K562 (cell line): ENCODE measurements around the gene PRDM2. TPM values are rescaled to one million over a fixed set of nuclear protein-coding genes. Genes with fewer than 3 reads are reported as not detected.

Source experiments
- ELF1 ChIP-seq: fragments of 200-800 bp; sonication (Bioruptor generic); IDR thresholded peaks from 2 replicates; pipeline ENCODE4 v1.6.1; 2016; ENCODE audit warnings: missing genetic modification characterization, missing compliant biosample characterization
- FIP1L1 ChIP-seq: fragments of 200-400 bp; formaldehyde crosslinking; IDR thresholded peaks from 2 replicates; pipeline ENCODE4 v1.6.1; 2018; ENCODE audit warnings: mild to moderate bottlenecking, low read depth, low read length; ENCODE audit not compliant: poor library complexity, severe bottlenecking
- HCFC1 ChIP-seq: IDR thresholded peaks from 2 replicates; pipeline ENCODE4 v1.6.1; 2012; ENCODE audit warnings: low read depth, low read length, improper control_type of control experiment
- HDGF ChIP-seq: fragments of 450-650 bp; IDR thresholded peaks from 2 replicates; pipeline ENCODE4 v1.6.1; 2016
- HOMEZ ChIP-seq: fragments of 250-450 bp; sonication (Bioruptor Pico); IDR thresholded peaks from 2 replicates; pipeline ENCODE4 v1.4.0; 2020; ENCODE audit warnings: mild to moderate bottlenecking, moderate library complexity
- IFI16 ChIP-seq: fragments of 250-450 bp; sonication (Bioruptor Pico); IDR thresholded peaks from 2 replicates; pipeline ENCODE4 v2.1.2; 2022; ENCODE audit warnings: mild to moderate bottlenecking, inconsistent platforms
- KLF6 ChIP-seq: fragments of 250-450 bp; sonication (Bioruptor Pico); IDR thresholded peaks from 2 replicates; pipeline ENCODE4 v1.4.0; 2020; ENCODE audit warnings: mild to moderate bottlenecking, moderate library complexity, borderline replicate concordance
- MTF1 ChIP-seq: fragments of 250-450 bp; sonication (Bioruptor Pico); IDR thresholded peaks from 2 replicates; pipeline ENCODE4 v1.9.0; 2021; ENCODE audit warnings: moderate library complexity, mild to moderate bottlenecking, inconsistent platforms, borderline replicate concordance
- RAD21 ChIP-seq, 2 experiments: fragments of 250-450 bp in 1 of 2; fragments of 450-650 bp in 1 of 2; sonication (Bioruptor Pico) in 1 of 2; formaldehyde crosslinking in 1 of 2; IDR thresholded peaks in 1 of 2; conservative IDR thresholded peaks in 1 of 2; 2 replicates each; pipeline versions ENCODE4 v1.4.0 to v1.8.0; 2020 to 2022; ENCODE audit warnings: mild to moderate bottlenecking in 2 of 2, moderate library complexity in 1 of 2
- RREB1 ChIP-seq: fragments of 250-450 bp; sonication (Bioruptor Pico); IDR thresholded peaks from 2 replicates; pipeline ENCODE4 v1.4.0; 2020
- STAG1 ChIP-seq: sonication (generic); formaldehyde crosslinking; IDR thresholded peaks from 2 replicates; pipeline ENCODE4 v1.5.0; 2020; ENCODE audit warnings: missing genetic modification reagents, borderline replicate concordance
- XRCC5 ChIP-seq: fragments of 200-400 bp; formaldehyde crosslinking; IDR thresholded peaks from 2 replicates; pipeline ENCODE4 v1.6.1; 2017; ENCODE audit warnings: low read depth, mild to moderate bottlenecking, low read length
- ZNF253 ChIP-seq: fragments of 250-450 bp; sonication (Bioruptor Pico); conservative IDR thresholded peaks from 2 replicates; pipeline ENCODE4 v1.6.1; 2021; ENCODE audit warnings: mild to moderate bottlenecking
- ZNF507 ChIP-seq: conservative IDR thresholded peaks from 2 replicates; pipeline ENCODE4 v1.6.1; 2017; ENCODE audit warnings: missing genetic modification characterization, missing compliant biosample characterization
- ZNF695 ChIP-seq: fragments of 450-650 bp; formaldehyde crosslinking; IDR thresholded peaks from 2 replicates; pipeline ENCODE4 v1.4.0; 2020; ENCODE audit warnings: mild to moderate bottlenecking, moderate library complexity
- polyA plus RNA-seq, 8 experiments: library from polyadenylated mRNA; depleted of rRNA in 4 of 8; stranded (reverse) in 5 of 8; unstranded in 3 of 8; fragments of >200 nt; fragmentation: Nextera tagmentation in 2 of 8; fragmentation: Illumina TruSeq in 1 of 8; extraction: Ambion mirVana in 2 of 8; extraction: Trizol in 1 of 8; gene quantifications; 2 replicates each; pipeline versions ENCODE4 v1.2.1 to v1.2.3, GENCODE V29; 2011 to 2014; ENCODE audit warnings: inconsistent platforms in 1 of 8, missing spikeins in 1 of 8
- total RNA-seq, 7 experiments: library from RNA; depleted of rRNA in 6 of 7; stranded (reverse); fragments of >200 nt in 6 of 7; fragmentation: Illumina TruSeq in 2 of 7; extraction: Trizol in 2 of 7; gene quantifications; 2 replicates each; pipeline versions ENCODE4 v1.2.1 to v1.2.3, GENCODE V29; 2011 to 2021; ENCODE audit warnings: low replicate concordance in 1 of 7
- TF ChIP-seq, protein P1 (sequence below): fragments of 450-650 bp; formaldehyde crosslinking; IDR thresholded peaks from 2 replicates; pipeline ENCODE4 v1.4.0; 2020; ENCODE audit warnings: mild to moderate bottlenecking, moderate library complexity
- TF ChIP-seq, protein P2 (sequence below): sonication (generic); formaldehyde crosslinking; IDR thresholded peaks from 2 replicates; pipeline ENCODE4 v1.8.0; 2022; ENCODE audit warnings: mild to moderate bottlenecking, missing genetic modification reagents

The PRDM2 gene
- total and polyA plus RNA-seq, 9 of the 15 experiments (the other 6 are each of a cell fraction or from before 2014, with no cell fraction given) = 5.4 to 27.6 (median 12.5) TPM

DNA sequence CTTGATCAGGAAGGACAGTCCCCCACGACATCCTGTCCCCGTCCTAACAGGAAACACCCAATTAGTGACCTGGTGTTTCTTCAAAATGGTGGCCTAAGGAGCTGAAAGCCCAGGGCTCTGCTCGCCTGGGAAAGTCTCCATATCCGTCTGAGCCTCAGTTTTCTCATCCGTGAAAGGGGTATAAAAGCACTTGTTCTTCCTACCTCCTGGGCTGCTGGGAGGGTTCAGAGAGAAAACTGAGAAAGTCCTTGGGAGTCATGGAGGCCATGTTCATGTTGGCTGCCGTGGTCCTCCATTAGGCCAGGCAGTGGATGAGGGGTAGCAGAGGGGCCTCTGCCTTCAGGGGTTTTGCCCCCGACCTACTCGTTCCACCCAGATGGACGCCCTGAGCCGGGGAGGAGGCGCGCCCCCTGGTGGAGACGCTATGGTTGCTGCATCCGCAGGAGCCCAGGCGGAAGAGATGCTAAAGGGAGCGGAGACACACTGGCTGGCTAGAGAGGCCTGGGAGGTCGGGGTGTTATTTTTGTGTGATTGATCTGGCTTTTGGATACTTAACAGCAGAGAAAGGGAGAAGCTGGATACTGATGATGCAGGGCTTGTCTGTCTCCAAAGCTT lies 113.5 kb downstream of the PRDM2 start (continued):
- no peak for TF ChIP-seq HOMEZ (CRISPR knock-in tag)
- no peak for TF ChIP-seq RREB1 (CRISPR knock-in tag)
- no peak for TF ChIP-seq ZNF695
- TF ChIP-seq RAD21 (CRISPR knock-in tag; conservative IDR thresholded peaks at IDR 0.05 in 1 of 2, IDR thresholded peaks at IDR 0.05 in 1 of 2) = peak; percentile 36 to 80; a peak in 3 of 4 replicates
- TF ChIP-seq KLF6 (CRISPR knock-in tag) = no peak
- TF ChIP-seq ZNF253 (CRISPR knock-in tag) = no peak
- no peak for TF ChIP-seq STAG1 (CRISPR knock-in tag)
- TF ChIP-seq, protein P1, sequence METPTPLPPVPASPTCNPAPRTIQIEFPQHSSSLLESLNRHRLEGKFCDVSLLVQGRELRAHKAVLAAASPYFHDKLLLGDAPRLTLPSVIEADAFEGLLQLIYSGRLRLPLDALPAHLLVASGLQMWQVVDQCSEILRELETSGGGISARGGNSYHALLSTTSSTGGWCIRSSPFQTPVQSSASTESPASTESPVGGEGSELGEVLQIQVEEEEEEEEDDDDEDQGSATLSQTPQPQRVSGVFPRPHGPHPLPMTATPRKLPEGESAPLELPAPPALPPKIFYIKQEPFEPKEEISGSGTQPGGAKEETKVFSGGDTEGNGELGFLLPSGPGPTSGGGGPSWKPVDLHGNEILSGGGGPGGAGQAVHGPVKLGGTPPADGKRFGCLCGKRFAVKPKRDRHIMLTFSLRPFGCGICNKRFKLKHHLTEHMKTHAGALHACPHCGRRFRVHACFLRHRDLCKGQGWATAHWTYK = no peak
- TF ChIP-seq ELF1 (tag) = no peak
- TF ChIP-seq, protein P2, sequence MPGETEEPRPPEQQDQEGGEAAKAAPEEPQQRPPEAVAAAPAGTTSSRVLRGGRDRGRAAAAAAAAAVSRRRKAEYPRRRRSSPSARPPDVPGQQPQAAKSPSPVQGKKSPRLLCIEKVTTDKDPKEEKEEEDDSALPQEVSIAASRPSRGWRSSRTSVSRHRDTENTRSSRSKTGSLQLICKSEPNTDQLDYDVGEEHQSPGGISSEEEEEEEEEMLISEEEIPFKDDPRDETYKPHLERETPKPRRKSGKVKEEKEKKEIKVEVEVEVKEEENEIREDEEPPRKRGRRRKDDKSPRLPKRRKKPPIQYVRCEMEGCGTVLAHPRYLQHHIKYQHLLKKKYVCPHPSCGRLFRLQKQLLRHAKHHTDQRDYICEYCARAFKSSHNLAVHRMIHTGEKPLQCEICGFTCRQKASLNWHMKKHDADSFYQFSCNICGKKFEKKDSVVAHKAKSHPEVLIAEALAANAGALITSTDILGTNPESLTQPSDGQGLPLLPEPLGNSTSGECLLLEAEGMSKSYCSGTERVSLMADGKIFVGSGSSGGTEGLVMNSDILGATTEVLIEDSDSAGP (CRISPR knock-in tag) = no peak
- peak; percentile 77 for TF ChIP-seq XRCC5
- TF ChIP-seq HDGF = 0 out of 2 replicates have a peak, but pooled peaks have one; percentile 46
- TF ChIP-seq HCFC1 = peak; percentile 12; the same call in 1 of the 2 replicates
- no peak for TF ChIP-seq MTF1 (CRISPR knock-in tag)
- no peak for TF ChIP-seq ZNF507 (tag)
- TF ChIP-seq FIP1L1 = no peak
- TF ChIP-seq IFI16 = no peak
